Limb (tissue), 2 donors: ENCODE data around the gene HIVEP1.
"Not testable (repeated sequence)": the region's sequence is repeated elsewhere in the genome, so short reads cannot be mapped to it uniquely, and the experiment has no call there.

Experiments
- DNase-seq, 2 donors: peaks; one replicate each; pipeline ENCODE4 v3.0.0-alpha.2; 2016; ENCODE audit errors: extremely low spot score in 2 of 2

The HIVEP1 gene

DNA sequence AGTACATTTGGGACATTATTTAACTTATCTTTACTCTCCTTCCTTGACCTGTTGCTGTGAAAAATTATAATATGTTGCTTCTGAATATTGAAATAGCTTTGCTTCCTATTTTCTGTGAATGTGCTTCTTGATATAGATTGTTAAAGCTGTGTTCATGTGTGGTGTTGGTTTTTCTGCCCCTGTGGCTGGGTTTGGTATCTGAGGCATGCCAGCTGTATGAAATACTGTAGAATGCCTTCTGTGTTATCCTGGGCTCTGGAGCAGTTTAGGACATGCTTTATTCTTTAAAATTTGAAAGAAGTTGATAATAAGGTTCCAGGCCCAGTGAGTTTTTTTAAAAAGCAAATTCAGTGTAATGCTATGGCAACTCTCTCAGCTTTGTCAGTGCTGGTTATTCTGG, 71.7 kb downstream of the HIVEP1 start:
- DNase-seq, result no peak

DNA sequence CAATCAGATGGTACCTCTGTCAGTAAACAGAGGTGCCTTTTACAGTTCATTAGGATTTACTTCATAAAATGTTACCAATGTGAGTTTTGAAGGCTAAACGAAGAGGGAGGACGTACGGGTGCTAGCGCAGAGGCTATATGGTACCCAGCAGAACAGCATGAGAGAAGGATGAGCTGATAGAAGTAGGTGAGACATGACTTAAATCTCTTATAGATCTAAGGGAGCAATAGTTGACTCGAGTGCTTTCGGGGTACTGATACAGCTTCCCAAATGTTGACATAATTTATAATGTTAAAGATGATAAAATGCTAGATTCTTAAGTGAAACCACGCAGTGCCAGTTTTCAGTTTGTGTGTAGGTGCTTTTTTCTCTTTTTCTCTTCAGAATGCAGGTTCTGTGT, 72.6 kb downstream of the HIVEP1 start:
- DNase-seq, result no peak

DNA sequence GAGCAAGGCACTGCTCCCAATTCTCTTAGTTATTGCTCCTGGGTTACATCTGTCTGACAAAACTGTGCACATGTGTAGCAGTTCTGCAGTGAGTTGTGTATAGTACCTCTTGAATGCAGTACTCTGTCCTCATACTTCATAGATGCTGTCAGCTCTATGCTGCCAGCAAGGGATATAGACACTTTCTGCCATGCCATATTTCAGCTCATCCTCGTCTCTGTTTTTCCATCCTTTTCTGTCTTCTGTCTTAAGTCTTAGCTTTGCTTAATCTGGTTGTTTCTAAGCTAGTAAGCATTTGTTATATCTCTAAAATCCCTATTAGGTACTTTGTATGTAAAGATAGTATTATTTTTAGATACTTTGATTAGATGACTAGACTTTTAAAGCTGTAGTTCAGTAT, 76.4 kb downstream of the HIVEP1 start:
- DNase-seq, result no peak

DNA sequence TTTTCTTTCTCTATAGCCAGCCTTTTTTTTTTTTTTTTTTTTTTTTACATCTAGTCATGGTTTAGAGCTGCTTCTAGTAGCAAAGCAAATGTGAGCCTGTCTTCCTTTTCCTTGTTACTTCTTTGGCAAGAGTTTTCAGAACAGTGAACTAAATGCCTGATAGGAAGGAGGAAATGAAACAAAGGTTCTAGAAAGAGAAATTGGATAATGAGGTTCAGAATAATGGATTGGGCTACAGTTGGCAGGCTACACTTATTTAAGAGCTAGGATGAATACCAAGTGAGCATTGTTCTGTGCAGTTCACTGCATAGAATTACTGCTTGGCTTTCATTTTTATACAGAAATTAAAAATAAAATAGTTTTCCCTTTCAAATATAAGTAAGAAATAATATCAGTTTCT, 78.6 kb downstream of the HIVEP1 start:
- DNase-seq, result no peak

DNA sequence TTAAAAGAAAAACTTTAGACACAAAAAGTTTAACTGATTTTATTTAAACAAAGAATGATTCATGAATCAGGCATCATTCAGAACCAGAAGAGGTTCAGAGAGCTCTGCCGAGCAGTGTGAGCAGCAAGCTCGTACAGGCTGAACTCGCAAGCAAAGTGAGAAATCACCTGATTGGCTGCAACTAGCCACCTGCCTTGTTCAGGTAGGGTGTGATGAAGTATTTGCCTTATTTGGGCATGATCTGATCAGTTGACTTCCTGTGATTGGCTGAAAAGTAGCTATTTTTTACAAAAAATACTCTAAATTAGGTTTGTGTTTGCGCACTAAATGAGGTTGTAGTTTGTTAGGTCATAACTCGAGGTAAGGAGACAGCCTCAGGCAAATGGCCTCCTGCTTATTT, 80.7 kb downstream of the HIVEP1 start:
- DNase-seq, result no peak

DNA sequence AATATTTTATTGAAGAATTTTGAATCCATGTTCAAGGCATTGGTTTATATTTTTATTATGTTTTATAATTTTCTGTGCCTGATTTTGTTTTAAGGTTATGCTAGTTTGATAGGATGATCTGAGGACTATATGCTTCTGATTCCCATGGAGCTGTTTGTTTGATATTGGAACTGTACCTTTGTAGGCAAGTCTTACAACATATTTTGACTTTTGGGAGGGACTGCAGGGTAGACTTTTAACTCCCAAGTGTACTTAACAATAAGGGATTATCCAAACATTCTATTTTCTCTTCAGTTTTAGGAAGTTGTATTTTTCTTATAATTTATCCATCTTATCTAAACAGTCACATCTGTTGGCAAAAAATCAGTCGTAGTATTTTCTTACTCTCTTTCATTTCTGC, 82.6 kb downstream of the HIVEP1 start:
- DNase-seq, result no peak

DNA sequence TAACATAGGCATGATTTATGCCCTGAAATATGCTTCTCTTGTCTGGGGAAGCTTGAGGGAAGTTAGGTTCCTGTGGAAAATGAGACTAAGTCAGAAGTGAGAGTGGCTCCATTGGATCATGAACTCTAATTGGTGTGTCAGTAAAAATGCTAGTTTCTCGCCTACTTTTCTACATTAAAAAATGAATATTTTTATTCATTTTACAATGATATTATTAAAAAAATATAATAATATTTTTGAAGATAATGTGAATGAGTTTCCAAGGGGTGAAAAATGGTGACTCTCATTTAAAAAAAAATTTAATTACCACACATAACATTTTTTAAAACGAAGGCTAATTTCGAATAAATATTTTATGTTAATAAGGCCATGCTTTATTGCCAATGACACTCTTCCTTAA, 84.2 kb downstream of the HIVEP1 start:
- DNase-seq, result no peak

DNA sequence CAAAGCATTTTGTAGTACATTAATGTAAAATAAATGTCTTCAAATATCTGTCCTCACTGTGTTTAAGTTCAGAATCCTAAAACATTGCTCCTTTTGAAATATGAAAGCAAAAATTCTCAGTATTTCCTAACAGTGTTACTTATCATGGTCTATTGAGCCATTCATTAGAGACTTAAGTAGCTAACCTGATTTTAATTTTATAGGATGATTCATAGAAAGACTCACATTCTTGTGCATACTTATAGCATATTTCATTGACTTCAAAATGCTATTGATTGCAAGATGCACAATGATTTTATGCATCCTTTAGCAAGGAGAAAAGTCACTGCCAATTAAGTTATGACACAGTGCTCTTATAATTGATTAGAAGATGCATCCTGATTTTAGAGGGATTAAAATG, 85.7 kb downstream of the HIVEP1 start:
- no peak for DNase-seq

DNA sequence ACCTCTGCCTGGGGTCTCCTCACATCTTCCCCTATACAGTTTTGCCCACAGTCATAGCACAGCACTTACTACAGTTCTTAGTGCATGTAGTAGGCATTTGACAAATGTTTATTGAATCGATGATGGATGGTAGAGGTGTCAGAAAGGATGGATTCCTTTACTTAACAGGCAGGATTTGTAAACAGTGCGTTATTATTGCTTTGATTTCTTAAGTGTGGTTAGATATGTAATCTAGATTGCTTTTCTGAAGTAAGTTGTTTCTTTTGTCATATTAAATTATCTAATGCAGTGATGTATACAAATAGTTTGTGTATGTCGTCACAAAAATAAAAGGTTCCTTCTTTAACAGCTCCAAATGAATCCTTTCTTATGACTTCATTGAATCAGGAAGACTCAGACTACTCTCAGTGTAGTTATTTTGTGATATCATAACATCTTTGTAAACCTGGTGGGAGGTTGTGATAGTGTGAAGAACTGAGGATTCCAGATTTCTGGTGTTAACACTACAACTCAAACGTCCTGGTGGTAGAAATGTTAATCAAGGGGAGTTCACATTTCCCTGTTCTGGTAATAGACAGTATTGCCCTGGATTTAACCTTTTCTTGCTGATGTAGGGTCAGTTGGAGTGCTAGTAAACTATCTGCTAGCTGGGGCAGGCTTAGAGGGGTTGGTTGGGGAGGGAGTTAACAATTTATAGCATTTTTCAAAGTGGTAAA, 87.7 kb downstream of the HIVEP1 start:
- no peak for DNase-seq

DNA sequence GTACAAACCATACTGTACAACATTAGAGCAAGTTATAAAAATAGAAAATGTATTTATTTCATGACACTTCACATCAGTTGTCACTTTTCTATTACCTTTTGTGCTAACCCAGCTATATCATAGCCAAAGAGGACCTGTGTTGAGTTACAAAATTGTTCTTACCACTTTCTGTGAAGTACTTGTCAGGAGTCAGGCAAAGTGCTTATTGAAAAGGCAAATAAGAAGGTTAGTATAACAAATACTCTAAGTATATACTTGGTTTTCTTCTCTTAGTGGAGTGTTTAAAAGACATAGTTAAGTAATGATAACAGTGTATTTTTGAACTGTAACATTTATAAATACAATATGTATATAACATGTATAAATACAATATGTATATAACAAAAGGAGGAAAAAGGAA, 88.9 kb downstream of the HIVEP1 start:
- DNase-seq, result no peak

DNA sequence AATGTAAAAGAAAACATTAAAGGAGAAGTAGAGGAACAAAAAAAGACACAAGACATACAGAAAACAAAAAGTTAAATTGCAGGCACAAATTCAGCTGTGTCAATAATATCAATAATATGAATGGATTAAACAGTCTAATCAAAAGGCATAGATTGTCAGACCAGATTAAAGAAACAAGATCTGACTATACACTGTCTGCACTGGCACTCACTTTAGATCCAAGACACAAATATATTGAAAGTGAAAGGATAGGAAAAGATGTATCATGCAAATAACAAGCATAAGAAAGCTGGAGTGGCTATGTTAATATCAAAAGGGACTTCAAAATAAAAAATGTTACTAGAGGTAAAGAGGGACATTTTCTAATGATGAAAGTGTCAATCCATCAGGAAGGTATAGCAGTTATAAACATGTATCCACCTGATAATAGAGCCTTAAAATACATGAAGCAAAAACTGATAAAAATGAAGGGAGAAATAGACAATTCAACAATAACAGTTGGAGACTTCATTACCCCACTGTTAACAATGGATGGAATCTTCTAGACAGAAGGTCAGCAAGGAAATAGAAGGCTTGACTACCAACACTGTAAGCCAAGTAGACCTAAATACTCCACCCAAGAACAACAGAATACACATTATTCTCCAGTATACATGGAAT, 89.7 kb downstream of the HIVEP1 start:
- no peak for DNase-seq

DNA sequence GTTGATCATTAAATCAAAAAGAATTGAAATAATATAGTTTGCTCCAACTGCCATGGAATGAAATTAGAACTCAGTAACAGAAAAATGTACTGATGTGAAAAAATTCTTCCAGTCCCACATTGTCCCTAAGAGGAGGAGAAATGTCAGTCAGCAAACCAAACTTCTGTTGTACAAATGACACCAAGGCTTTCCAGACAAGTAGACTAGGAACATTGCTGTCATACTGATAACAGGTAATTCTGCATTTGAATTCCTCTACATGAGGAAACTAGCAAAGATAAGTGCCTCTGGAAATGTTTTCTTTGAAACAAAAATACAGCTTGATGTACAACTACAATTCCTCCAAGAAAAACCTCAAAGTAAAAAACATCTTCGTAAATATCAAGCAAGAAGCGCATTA, 90.2 kb downstream of the HIVEP1 start:
- DNase-seq, result no peak

DNA sequence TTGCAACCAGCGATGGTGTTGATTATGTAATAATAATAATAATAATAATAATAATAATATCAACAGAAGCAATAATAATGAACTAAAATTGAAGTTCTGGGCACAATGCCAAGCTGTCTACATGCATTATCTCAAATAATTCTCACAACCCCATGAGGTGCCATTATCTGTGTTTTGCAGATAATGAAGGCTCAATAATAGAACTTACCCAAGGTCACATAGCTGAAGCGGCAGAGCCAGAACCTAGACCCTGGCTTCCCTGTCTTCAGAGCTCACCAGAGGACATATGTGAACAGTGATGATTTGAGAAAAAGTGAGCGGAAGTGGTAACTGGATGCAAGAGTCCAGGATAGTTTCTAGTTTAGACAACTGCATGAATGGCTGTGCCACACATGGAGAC, 91.0 kb downstream of the HIVEP1 start:
- DNase-seq, result no peak

DNA sequence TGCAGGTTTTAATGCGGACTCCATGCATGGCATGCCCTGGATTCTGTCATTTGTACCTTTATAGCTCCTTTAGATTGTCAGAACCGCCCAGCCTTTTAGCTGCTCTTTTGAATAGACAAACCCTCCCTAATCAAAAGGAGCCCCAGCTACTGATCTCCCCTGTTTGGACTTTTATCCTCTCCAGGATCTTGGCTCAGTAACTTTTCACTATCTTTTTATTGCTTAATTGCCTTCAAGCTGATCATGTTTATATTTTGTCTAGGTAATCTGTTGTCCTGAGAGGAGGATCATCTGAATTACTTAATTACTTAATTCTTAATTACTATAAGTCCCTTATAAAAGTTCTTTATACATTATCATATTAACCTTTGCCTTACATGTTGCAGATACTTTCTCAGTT, 93.2 kb downstream of the HIVEP1 start:
- DNase-seq, result no peak

DNA sequence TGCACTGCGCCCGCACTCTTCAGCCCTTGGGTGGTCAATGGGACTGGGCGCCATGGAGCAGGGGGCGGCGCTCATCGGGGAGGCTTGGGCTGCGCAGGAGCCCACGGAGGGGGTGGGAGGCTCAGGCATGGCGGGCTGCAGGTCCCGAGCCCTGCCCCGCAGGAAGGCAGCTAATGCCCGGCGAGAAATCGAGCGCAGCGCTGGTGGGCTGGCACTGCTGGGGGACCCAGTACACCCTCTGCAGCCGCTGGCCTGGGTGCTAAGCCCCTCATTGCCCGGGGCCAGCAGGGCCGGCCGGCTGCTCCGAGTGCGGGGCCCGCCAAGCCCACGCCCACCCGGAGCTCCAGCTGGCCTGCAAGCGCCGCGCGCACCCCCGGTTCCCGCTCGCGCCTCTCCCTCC, 96.3 kb downstream of the HIVEP1 start:
- not testable (repeated sequence) for DNase-seq

DNA sequence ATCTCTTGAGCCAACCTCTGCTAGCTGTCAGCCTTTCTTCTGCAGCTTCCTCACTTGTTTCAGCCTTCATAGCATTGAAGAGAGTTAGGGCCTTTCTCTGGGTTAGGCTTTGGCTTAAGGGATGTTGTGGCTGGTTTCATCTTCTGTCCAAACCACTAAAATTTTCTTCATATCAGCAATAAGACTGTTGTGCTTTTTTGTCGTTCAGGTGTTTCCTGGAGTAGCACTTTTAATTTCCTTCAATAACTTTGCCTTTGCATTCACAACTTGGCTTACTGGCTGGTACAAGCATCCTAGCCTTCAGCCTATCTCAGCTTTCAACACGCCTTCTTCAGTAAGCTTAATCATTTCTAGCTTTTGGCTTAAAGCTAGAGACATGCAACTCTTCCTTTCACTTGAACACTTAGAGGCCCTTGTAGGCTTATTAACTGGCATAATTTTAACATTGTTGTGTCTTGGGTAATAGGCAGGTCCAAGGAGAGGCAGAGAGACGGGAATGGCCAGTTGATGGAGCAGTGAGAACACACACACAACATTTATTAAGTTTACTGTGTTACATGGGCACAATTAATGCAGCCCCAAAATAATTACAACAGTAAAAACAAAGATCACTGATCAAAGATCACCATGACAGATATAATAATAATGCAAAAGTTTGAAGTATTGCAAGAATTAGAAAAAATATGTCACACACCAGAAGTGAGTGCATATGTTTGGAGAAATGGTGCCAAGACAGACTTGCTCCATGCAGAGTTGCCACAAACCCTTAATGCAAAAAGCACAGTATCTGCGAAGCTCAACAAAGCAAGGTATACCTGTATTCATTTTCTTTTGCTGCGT, 98.6 kb downstream of the HIVEP1 start:
- DNase-seq, result no peak

DNA sequence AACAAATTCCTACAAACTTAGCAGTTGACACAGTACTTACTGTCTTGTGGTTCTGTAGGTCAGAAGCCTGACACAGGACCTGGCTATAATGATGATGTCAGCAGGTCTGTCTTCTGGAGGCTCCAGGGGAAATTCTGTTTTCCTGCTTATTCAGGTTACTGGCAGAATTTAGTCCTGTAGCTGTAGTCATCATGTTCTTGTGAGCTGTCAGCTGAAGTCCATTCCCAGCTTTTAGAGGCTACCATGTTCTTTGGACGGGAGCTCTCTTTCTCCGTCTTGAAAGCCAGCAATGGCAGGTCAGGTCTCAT, 99.2 kb downstream of the HIVEP1 start:
- DNase-seq, result no peak

DNA sequence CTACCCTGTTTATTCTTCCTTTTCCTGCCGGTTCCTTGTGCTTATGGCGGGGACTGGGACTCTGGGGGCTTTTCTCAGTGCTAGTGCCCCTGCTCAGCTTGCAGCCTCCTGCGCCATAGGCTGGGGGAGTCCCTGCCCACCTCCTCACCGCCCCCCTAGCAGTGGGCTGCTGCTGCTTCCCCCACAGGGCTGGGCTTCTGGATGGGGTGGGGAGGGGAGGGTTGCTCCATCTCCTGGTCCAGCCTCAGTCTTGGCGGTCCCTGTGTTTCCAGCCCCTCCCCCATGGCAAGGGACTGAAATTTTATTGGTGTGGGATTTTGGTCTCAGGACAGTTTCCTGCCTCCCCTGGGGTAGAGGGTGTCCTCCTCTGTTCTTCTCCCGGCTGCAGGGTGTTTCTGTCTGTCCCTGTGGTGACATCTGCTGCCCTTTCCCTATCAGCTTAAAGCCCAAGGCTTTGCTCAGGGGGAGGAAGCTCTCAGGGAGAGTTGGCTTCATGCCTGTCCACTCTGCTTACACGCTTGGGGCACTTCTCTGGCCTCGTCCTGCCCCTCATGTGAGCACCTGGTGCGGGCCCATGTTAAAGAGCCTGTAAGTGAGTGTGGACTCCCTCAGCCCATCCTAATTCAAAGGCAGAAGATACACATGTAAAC, 100.6 kb downstream of the HIVEP1 start:
- DNase-seq, result no peak

DNA sequence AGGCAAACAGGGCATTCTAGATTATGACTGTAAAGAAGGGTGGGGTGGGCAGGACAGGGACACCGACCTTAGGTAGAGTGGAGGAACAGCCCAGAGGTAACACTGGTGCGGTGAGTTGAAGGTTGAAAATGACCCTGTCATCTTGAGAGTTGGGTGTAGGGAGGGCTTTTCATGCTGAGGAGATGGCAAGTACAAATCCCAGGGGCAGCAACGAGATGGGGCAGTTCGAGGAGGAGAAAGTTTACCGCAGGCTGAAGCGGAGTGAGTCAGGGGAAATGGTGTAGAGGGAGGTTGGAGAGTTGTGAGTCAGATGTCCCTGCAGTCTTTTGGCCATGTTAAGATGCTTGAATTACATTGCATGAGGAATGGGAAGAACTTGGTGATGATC, 101.1 kb downstream of the HIVEP1 start:
- no peak for DNase-seq

DNA sequence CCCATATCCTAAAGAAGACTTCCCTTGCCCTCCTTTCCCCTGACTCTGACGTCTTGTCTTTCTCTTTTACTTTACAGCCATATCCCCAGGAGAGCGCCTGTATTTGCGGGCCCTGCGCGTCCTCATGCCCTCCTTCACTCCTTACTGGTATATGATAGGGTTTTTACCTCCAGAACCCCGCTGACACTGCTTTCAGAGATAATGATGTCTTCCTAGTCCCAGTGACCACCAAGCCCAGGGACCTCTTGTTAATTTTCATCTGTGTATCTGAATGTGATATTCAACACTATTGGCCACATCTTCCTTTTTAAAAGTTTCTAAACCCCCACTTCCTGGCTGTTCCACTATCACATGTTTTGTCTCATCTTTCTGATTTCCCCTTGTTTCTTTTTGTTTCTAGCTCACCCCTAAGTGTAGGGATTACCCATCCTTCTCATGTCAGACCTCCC, 102.0 kb downstream of the HIVEP1 start:
- DNase-seq, result no peak

DNA sequence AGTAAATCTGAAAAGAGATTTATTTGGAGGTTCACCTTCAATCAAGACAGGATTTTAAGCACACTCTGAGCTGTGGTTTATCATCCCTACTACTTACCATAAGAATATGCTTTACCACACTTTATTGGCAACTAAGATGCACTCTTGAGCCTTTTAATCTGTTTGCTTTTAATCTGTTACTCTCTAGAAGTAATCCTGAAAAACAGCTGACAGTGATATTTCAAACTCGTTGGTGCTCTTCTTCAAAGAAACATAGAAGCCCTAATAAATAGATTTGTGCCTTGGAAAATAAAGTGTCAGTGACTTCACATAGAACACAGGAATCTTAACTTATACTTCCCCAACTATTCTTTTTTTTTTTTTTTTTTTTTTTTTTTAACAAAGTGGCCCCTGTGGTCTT, 102.9 kb downstream of the HIVEP1 start:
- DNase-seq, result no peak

DNA sequence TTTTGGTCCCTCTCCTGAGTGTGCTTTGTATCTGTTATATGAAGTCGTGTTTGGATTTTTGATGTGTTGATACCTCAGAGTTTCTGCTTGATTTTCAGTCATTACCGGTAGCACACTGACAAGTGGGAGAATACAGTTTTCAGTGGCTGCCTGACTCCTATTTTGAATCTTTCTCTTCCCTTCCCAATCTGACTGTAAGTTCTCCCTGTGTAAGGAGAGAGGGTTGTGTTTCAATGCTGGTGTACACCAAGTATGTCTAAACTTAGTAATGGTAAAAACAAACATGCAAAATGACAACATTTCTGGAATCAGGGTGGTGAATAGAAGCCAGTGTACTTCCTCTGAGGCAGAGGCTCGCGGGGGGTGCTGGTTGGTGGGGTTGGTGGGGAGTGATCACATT, 103.4 kb downstream of the HIVEP1 start:
- no peak for DNase-seq
